HG03575 (cell line): ENCODE measurements around the gene TCF4.

Experiments
- ATAC-seq: cut with Tn5 transposase; IDR thresholded peaks from one replicate; pipeline ENCODE4 v1.9.1; 2021; ENCODE audit not compliant: unreplicated experiment, insufficient number of reproducible peaks, low FRiP score; ENCODE audit errors: extremely low read depth

The TCF4 gene

GRCh38 chr18:55220523-55220922 lies 367.5 kb downstream of the TCF4 start:
- ATAC-seq = peak; percentile 89

GRCh38 chr18:55219823-55220222 lies 368.2 kb downstream of the TCF4 start:
- ATAC-seq = no peak

GRCh38 chr18:55219059-55219458 lies 368.9 kb downstream of the TCF4 start:
- ATAC-seq = no peak

- no peak for ATAC-seq
Measured at GRCh38 chr18:55214969-55215368, 373.0 kb downstream of the TCF4 start.

GRCh38 chr18:55214534-55214933 lies 373.5 kb downstream of the TCF4 start:
- no peak for ATAC-seq

- ATAC-seq = no peak
Measured at GRCh38 chr18:55213586-55213985, 374.4 kb downstream of the TCF4 start.

- ATAC-seq = no peak
Measured at GRCh38 chr18:55206927-55207326, 381.1 kb downstream of the TCF4 start.

GRCh38 chr18:55202232-55202917 lies 385.6 kb downstream of the TCF4 start:
- no peak for ATAC-seq

- no peak for ATAC-seq
Measured at GRCh38 chr18:55199291-55199963, 388.6 kb downstream of the TCF4 start.

- no peak for ATAC-seq
Measured at GRCh38 chr18:55195863-55196262, 392.1 kb downstream of the TCF4 start.

- ATAC-seq = no peak
Measured at GRCh38 chr18:55189972-55190371, 398.0 kb downstream of the TCF4 start.

- no peak for ATAC-seq
Measured at GRCh38 chr18:55186588-55186987, 401.4 kb downstream of the TCF4 start.

- ATAC-seq = no peak
Measured at GRCh38 chr18:55185391-55185790, 402.6 kb downstream of the TCF4 start.

GRCh38 chr18:55179835-55180234 lies 408.2 kb downstream of the TCF4 start:
- ATAC-seq = no peak

- ATAC-seq = no peak
Measured at GRCh38 chr18:55179425-55179824, 408.6 kb downstream of the TCF4 start.

- no peak for ATAC-seq
Measured at GRCh38 chr18:55173291-55173690, 414.7 kb downstream of the TCF4 start.
